ENCODE measurements around the gene TTC33.

Gene TTC33

DNA sequence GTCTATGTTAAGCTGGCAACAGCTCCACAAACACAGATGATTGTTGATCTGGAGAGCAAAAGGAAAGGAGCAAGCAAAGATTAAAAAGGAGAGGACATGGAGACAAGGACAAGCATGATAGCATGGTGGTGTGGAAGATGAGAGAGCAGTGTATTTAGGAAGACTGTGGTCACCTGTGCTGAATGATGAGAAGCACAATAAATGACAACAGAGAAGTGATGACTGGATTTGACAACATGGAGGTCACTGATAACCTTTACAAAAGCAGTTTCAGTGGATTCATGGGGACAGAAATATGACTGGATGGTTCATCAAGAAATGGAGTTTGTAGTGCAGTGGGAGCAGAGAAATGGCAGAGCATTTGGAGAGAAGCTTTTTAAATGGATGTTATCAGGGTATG, 20.2 kb downstream of the TTC33 start:
- TF ChIP-seq, protein P1, sequence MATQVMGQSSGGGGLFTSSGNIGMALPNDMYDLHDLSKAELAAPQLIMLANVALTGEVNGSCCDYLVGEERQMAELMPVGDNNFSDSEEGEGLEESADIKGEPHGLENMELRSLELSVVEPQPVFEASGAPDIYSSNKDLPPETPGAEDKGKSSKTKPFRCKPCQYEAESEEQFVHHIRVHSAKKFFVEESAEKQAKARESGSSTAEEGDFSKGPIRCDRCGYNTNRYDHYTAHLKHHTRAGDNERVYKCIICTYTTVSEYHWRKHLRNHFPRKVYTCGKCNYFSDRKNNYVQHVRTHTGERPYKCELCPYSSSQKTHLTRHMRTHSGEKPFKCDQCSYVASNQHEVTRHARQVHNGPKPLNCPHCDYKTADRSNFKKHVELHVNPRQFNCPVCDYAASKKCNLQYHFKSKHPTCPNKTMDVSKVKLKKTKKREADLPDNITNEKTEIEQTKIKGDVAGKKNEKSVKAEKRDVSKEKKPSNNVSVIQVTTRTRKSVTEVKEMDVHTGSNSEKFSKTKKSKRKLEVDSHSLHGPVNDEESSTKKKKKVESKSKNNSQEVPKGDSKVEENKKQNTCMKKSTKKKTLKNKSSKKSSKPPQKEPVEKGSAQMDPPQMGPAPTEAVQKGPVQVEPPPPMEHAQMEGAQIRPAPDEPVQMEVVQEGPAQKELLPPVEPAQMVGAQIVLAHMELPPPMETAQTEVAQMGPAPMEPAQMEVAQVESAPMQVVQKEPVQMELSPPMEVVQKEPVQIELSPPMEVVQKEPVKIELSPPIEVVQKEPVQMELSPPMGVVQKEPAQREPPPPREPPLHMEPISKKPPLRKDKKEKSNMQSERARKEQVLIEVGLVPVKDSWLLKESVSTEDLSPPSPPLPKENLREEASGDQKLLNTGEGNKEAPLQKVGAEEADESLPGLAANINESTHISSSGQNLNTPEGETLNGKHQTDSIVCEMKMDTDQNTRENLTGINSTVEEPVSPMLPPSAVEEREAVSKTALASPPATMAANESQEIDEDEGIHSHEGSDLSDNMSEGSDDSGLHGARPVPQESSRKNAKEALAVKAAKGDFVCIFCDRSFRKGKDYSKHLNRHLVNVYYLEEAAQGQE (IDR thresholded peaks at IDR 0.05; ENCODE audit: insufficient read depth in 1 of 2, low read depth in 2 of 2, low read length in 2 of 2) = no peak
- no peak for TF ChIP-seq TAF1 (IDR thresholded peaks at IDR 0.05; ENCODE audit: borderline replicate concordance, insufficient read depth, low read length)
- no peak for TF ChIP-seq SIN3A (IDR thresholded peaks at IDR 0.05; ENCODE audit: borderline replicate concordance, insufficient read depth, low read length)
- TF ChIP-seq POLR2AphosphoS5 (IDR thresholded peaks at IDR 0.05; ENCODE audit: low read depth, low read length) = no peak
- no peak for TF ChIP-seq FOXP2 (optimal IDR thresholded peaks at IDR 0.05; ENCODE audit: borderline replicate concordance, extremely low read depth, extremely low read length, insufficient read depth)

DNA sequence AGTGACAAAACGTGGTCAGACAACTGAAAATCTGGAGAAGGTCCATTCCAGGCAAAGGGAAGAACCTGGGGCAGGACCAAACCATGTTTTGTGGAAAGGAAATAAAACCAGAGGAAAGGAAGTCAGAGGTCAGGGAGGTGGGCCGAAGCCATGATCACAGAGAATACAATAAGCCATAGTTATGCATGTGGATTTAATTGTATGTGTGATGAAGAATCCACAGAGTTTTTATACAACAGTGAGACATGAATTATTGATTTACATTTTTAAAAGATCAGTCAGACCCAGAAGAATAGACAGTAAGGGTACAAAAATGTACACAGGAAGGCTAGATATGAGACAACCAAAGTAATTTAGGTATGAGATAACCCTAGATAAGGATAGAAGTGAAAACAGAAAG, 20.8 kb downstream of the TTC33 start:
- TF ChIP-seq, protein P1 (IDR thresholded peaks at IDR 0.05; ENCODE audit: insufficient read depth in 1 of 2, low read depth in 2 of 2, low read length in 2 of 2) = no peak
- TF ChIP-seq SIN3A (IDR thresholded peaks at IDR 0.05; ENCODE audit: borderline replicate concordance, insufficient read depth, low read length) (no peak), TAF1 (IDR thresholded peaks at IDR 0.05; ENCODE audit: borderline replicate concordance, insufficient read depth, low read length) (no peak), FOXP2 (optimal IDR thresholded peaks at IDR 0.05; ENCODE audit: borderline replicate concordance, extremely low read depth, extremely low read length, insufficient read depth) (no peak), POLR2AphosphoS5 (IDR thresholded peaks at IDR 0.05; ENCODE audit: low read depth, low read length) (no peak)

DNA sequence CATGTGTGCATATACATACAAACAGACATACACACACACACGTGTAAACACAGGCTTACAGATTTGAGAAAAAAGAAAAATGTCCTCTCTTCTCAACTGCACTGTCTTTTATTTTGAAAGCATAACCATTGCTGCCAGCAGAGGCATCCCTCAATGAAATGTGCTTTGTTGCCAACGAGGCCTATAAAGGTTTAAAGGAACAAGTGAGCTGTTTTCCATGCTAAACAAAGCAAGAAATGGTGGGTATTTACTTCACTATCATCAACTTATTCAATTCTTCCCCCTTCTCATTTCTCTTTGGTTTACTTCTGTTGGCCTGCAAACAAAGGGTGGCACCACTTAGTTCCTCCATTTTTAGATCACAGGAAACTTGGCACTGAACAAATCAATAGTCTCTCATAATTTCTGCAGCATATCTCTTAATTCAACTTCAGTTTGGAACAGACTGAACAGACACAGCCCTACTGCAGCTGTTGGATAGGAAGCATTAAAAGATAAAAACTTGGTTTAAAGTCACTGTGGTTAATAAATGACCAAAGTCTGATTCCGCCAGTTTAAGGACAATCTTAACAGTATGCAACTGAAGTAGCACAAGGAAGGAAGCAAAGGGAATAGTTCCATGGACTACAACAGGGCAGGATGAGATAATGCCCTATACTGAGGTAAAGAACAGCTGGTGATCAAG, 21.7 kb downstream of the TTC33 start:
- TF ChIP-seq SIN3A (IDR thresholded peaks at IDR 0.05; ENCODE audit: borderline replicate concordance, insufficient read depth, low read length) (no peak), POLR2AphosphoS5 (IDR thresholded peaks at IDR 0.05; ENCODE audit: low read depth, low read length) (no peak), TAF1 (IDR thresholded peaks at IDR 0.05; ENCODE audit: borderline replicate concordance, insufficient read depth, low read length) (no peak), FOXP2 (optimal IDR thresholded peaks at IDR 0.05; ENCODE audit: borderline replicate concordance, extremely low read depth, extremely low read length, insufficient read depth) (no peak)
- TF ChIP-seq, protein P1 (IDR thresholded peaks at IDR 0.05; ENCODE audit: insufficient read depth in 1 of 2, low read depth in 2 of 2, low read length in 2 of 2) = no peak

DNA sequence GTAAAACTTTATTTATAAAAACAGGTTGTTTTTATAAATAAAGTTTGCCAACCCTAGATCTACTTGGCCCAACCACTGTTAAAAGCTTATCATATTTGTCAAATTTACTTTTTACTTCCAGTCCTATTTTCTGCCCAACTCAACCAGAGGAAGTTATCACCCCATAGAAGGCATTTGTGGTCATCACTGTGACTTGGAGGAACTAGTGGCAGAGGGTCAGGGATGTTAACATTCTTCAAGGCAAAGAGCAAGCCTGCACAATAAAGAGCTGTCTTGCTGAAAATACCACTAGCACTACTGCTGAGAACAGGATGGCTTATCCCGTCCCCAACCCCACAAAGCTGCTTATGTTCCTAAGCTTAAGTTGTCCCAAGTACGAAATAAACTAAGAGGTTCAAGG, 22.3 kb downstream of the TTC33 start:
- TF ChIP-seq FOXP2 (optimal IDR thresholded peaks at IDR 0.05; ENCODE audit: borderline replicate concordance, extremely low read depth, extremely low read length, insufficient read depth) = no peak
- TF ChIP-seq, protein P1 (IDR thresholded peaks at IDR 0.05; ENCODE audit: insufficient read depth in 1 of 2, low read depth in 2 of 2, low read length in 2 of 2) = no peak
- no peak for TF ChIP-seq TAF1 (IDR thresholded peaks at IDR 0.05; ENCODE audit: borderline replicate concordance, insufficient read depth, low read length)
- TF ChIP-seq SIN3A (IDR thresholded peaks at IDR 0.05; ENCODE audit: borderline replicate concordance, insufficient read depth, low read length) = no peak
- no peak for TF ChIP-seq POLR2AphosphoS5 (IDR thresholded peaks at IDR 0.05; ENCODE audit: low read depth, low read length)
